Pancreas (tissue), 10 donors: Measurements from ENCODE around the gene DDC. TPM values are rescaled to one million over a fixed set of nuclear protein-coding genes. Genes with fewer than 3 reads are reported as not detected.
"Not testable (repeated sequence)": the region's sequence is repeated elsewhere in the genome, so short reads cannot be mapped to it uniquely, and the experiment has no call there.

Source experiments
- ATAC-seq, 4 donors: fragments of 200-7000 bp; cut with Tn5 transposase; one replicate each; pipeline versions ENCODE4 v1.8.0 to v1.9.1; 2020; ENCODE audit warnings: mild to moderate bottlenecking in 4 of 4, moderate library complexity in 4 of 4
- DNase-seq, 6 donors: peaks; one replicate each; pipeline ENCODE4 v3.0.0-alpha.2; 2020
- FAIRE-seq: peaks from 2 replicates; lab custom pipeline; 2012; peaks lifted over from hg19 to GRCh38; lab: Jason Lieb, UNC
- H3K27ac ChIP-seq, 4 donors: fragments of 200-600 bp; sonication (generic); 1 replicate in 3 of 4; 2 replicates in 1 of 4; pipeline versions ENCODE4 v1.5.0 to v1.8.0; 2020
- H3K27me3 ChIP-seq, 4 donors: fragments of 200-600 bp; one replicate each; pipeline ENCODE4 v1.8.0; 2021
- H3K36me3 ChIP-seq, 3 donors: fragments of 200-600 bp; sonication (generic) in 1 of 3; one replicate each; pipeline versions ENCODE4 v1.5.0 to v1.8.0; 2020 to 2021
- H3K4me1 ChIP-seq, 3 donors: fragments of 200-600 bp; one replicate each; pipeline ENCODE4 v1.8.0; 2021
- H3K4me3 ChIP-seq, 4 donors: fragments of 200-600 bp; sonication (generic) in 2 of 4; one replicate each; pipeline versions ENCODE4 v1.5.0 to v1.8.0; 2020 to 2021
- H3K9me3 ChIP-seq, 4 donors: fragments of 200-600 bp; one replicate each; pipeline ENCODE4 v1.8.0; 2021
- WGBS, 2 donors: extraction: QIAGEN DNeasy Blood & Tissue Kit; methylation state at CpG; one replicate each; pipeline ENCODE4 v1.1.7; 2013; 5-methylcytosine and 5-hydroxymethylcytosine counted together
- intact Hi-C, 3 donors: fragments of 100-400 bp; cut with DNase I; formaldehyde crosslinking; loops; one replicate each; pipeline versions ENCODE4 v1.11.1 to v1.14.2; 2022
- polyA plus RNA-seq, 2 donors: library from polyadenylated mRNA; stranded (reverse); fragments of 200-250 nt; gene quantifications; one replicate each; pipeline ENCODE4 v1.2.3, GENCODE V29; 2013
- total RNA-seq, 6 donors: library from RNA; stranded (reverse); fragmentation: NEBNext Ultra II Directional in 4 of 6; extraction: Animal tissue kit (Norgen Biotek cat#: 25700) in 4 of 6; gene quantifications; one replicate each; pipeline versions ENCODE4 v1.2.1 to v1.2.4, GENCODE V29; 2021 to 2023
- TF ChIP-seq, protein P1 (sequence below), 4 donors: fragments of 200-600 bp; sonication (generic) in 3 of 4; IDR thresholded peaks; one replicate each; pipeline versions ENCODE4 v1.5.0 to v1.8.0; 2021; ENCODE audit warnings: antibody characterized with exemption in 4 of 4
- donor health status: healthy with polysubstance abuse.
- donor health status: DM: no; HTN: no; CAD: no; lungs with moderate emphysema.
- donor health status: DM: no; HTN: no; CAD: no.
- donor health status: control.
- donor health status: control.
- donor health status: Bipolar disorder and iron deficiency.
- donor health status: DM: yes; HTN: yes; CAD: no.
- donor health status: DM: no; HTN: no; CAD: no.
- donor health status: DM: no; HTN: no; CAD: no.
- donor health status: DM: yes; HTN: yes; CAD: no.

The DDC gene
- total and polyA plus RNA-seq, 8 donors, result 2.7 to 25.2 (median 12.0) TPM

DNA sequence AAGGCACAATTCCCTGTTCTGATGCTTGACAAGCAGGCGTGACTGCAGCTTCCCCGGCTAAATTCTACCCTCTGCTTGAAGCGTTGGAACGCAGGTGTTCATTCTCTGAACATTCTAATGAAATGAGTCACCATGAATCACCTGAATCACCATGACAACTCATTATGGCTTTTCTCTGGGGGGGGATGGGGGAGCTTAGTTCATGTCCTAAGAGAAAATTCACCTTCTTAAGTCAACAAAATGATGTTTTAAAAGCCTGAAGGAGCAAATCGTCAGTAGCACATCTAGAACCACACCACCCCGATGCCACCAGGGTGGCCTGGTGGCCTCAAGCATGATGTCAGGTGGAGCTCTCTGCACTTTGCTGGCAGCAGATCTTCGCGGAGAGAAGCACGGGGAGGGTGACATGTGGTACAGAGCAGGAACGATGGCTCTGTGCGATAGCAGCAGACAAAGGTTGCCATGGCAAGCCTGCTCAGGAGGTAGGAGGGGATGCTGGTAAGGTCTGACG is 33.7 kb downstream of the DDC start:
- H3K4me3 ChIP-seq, result no peak overlapping the region
- no peak for FAIRE-seq
- peak; percentile 73 to 85 (median 80) for ATAC-seq
- TF ChIP-seq, protein P1, sequence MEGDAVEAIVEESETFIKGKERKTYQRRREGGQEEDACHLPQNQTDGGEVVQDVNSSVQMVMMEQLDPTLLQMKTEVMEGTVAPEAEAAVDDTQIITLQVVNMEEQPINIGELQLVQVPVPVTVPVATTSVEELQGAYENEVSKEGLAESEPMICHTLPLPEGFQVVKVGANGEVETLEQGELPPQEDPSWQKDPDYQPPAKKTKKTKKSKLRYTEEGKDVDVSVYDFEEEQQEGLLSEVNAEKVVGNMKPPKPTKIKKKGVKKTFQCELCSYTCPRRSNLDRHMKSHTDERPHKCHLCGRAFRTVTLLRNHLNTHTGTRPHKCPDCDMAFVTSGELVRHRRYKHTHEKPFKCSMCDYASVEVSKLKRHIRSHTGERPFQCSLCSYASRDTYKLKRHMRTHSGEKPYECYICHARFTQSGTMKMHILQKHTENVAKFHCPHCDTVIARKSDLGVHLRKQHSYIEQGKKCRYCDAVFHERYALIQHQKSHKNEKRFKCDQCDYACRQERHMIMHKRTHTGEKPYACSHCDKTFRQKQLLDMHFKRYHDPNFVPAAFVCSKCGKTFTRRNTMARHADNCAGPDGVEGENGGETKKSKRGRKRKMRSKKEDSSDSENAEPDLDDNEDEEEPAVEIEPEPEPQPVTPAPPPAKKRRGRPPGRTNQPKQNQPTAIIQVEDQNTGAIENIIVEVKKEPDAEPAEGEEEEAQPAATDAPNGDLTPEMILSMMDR (IDR thresholded peaks at IDR 0.05), result no peak
- H3K9me3 ChIP-seq, result no peaks in the 10 kb centered on the region
- intact Hi-C loops, result loop anchor here in 1 of 3 donors (10.0 kb wide), 1 partner anchor 63 kb away; no protein-coding TSS in a partner anchor
- peaks cover 0 to 24% (median 9%) of the 10 kb centered on the region in 3 donors for H3K4me1 ChIP-seq
- no peaks in the 10 kb centered on the region for H3K36me3 ChIP-seq
- no peaks in the 10 kb centered on the region for H3K27me3 ChIP-seq
- peak in 4 of 6 donors; percentile 44 to 68 (median 57) for DNase-seq
- peak overlapping the region in 3 of 4 donors; percentile 6 to 47 (median 25) for H3K27ac ChIP-seq
- 37 to 42% methylated on average over 12 of the region's 12 CpGs for WGBS, 2 donors

DNA sequence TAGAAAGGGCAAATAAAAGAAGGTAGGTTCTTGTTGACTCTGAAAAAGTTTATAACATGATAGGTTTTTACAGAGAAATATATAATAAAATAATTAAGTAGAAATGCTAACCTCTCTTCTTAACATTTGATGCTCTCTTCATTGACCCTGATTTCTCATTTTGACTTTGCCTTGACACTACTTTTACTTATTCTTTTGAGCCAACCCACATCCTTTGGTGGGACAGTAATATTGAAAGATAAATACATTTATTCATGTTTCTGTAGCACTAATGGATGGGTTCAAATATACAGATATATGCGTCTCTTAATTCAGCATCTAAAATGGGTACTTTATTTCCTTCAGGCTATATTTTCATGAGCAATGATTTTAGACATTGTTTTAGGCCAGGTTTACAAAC is 34.4 kb downstream of the DDC start:
- Histone ChIP-seq H3K4me3 (no peak overlapping the region), H3K27ac (peak overlapping the region in 2 of 4 donors; percentile 2 to 47), H3K4me1 (peaks cover 0 to 24% (median 9%) of the 10 kb centered on the region in 3 donors), H3K27me3 (no peaks in the 10 kb centered on the region), H3K9me3 (no peaks in the 10 kb centered on the region), H3K36me3 (no peaks in the 10 kb centered on the region)
- intact Hi-C loops, result loop anchor here in 1 of 3 donors (10.0 kb wide), 1 partner anchor 64 kb away; no protein-coding TSS in a partner anchor
- FAIRE-seq, result no peak
- WGBS, 2 donors, result 96% methylated on average over 1 of the region's 1 CpG
- no peak for DNase-seq
- TF ChIP-seq, protein P1 (IDR thresholded peaks at IDR 0.05), result no peak
- no peak for ATAC-seq

DNA sequence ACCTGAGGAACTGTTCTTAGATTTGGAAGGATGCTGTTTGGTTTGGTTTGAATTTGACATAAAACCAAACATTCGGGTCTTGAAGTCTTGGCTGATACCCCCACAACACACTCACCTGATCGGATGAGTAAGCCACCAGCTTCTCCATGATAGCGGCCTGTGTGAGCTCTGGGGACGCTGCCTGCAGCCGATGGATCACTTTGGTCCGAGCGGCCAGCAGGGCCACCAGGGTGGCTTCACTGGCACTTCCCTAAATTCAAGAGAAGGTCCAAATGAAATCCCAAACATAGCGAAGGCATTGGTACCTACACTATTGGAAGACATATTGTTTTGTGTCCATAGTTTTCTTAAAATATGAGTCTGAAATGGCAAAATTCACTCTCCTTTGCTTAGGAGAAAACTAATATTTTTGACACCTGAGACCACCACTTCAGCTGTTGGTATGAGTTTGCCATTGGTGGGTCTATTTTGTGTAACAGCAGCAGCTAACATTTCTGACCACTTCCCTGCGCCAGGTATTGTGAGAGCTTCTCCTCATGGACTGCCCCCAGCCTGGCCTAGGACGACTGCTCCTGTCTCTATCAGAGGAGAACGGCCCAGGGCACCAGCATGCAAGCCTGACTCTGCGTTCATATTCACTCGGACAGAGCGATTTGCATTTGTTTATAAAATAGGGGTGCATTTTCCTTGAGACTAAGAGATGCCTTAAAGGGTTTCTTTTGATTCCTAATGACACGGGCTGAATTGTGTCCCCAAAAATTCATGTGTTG is 35.9 kb downstream of the DDC start:
- FAIRE-seq (no peak), ATAC-seq (no peak), DNase-seq (no peak)
- no peak overlapping the region for H3K4me3 ChIP-seq
- H3K9me3 ChIP-seq, result no peaks in the 10 kb centered on the region
- TF ChIP-seq, protein P1 (IDR thresholded peaks at IDR 0.05), result no peak
- no peak overlapping the region for H3K27ac ChIP-seq
- intact Hi-C loops, result no loop called here
- H3K27me3 ChIP-seq, result no peaks in the 10 kb centered on the region
- WGBS, 2 donors, result 83 to 86% methylated on average over 15 of the region's 15 CpGs
- peaks cover 0 to 24% (median 9%) of the 10 kb centered on the region in 3 donors for H3K4me1 ChIP-seq
- H3K36me3 ChIP-seq, result no peaks in the 10 kb centered on the region

DNA sequence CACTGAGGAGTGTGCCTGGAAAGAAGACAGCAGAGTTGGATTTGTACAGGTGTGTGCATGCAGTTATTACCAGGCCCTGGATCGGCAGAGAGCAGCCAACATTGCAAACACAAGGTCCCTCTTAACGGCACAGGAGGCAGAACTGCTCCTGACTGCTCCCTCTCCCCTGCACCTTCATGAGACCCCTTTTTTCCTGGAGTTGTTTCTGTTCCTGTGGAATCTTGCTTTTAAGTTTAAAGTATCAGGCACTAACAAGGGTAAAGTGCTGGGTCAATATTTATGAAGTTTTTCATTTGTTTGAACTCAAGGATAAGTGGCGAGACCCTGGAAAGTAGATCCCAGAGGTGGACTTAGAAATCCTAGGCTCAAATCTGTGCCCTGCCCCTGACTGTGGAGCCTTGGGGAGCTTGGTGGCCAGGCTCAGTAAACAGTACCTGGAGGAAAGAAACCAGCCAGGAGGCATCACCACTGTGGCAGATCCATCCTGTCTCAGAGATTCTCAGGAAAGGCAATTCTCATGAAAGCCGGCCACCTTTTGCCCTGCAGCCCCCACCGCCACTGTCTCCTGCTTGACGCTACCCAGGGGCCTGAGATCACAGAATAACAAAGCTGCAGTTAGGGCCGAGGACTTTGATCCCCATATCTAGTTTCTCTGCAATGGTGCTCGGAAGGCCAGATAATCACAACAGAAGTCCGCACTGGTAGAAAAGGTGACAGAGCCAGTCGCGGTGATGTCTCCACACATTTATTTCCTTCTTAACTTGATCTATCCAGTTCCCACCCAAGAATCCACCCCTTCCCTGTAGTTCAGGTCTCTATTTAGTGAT is 36.7 kb downstream of the DDC start:
- no peaks in the 10 kb centered on the region for H3K36me3 ChIP-seq
- 25 to 29% methylated on average over 11 of the region's 11 CpGs for WGBS, 2 donors
- no peak overlapping the region for H3K4me3 ChIP-seq
- no peaks in the 10 kb centered on the region for H3K27me3 ChIP-seq
- DNase-seq (peak in 1 of 6 donors; percentile 33), ATAC-seq (peak; percentile 59 to 89 (median 74)), FAIRE-seq (no peak)
- TF ChIP-seq, protein P1 (IDR thresholded peaks at IDR 0.05), result no peak
- no peaks in the 10 kb centered on the region for H3K9me3 ChIP-seq
- H3K27ac ChIP-seq, result no peak overlapping the region
- peaks cover 0 to 24% (median 9%) of the 10 kb centered on the region in 3 donors for H3K4me1 ChIP-seq
- intact Hi-C loops, result no loop called here

DNA sequence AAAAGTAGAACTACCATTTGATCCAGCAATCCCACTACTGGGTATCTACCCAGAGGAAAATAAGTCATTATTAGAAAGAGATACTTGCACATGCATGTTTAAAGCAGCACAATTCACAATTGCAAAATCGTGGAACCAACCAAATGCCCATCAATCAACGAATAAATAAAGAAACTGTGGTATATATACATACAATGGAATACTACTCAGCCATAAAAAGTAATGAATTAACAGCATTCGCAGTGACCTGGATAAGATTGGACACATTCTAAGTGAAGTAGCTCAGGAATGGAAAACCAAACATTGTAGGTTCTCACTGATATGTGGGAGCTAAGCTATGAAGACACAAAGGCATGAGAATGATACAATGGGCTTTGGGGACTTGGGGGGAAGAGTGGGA is 45.9 kb downstream of the DDC start:
- FAIRE-seq, intact Hi-C loops, H3K4me3 ChIP-seq, ATAC-seq, H3K4me1 ChIP-seq, DNase-seq, H3K27ac ChIP-seq, H3K27me3 ChIP-seq, H3K36me3 ChIP-seq, H3K9me3 ChIP-seq: not testable (repeated sequence)
- WGBS, 2 donors, result 79 to 86% methylated on average over 3 of the region's 3 CpGs
